Gastrocnemius medialis (tissue), 4 donors: ENCODE results near the gene GRIK2.

ENCODE experiments used
- POLR2A ChIP-seq, 2 donors: fragments of 450-650 bp; IDR thresholded peaks; one replicate each; pipeline ENCODE4 v1.6.1; 2017; ENCODE audit warnings: antibody characterized with exemption in 2 of 2, mild to moderate bottlenecking in 2 of 2, moderate library complexity in 2 of 2
- TF ChIP-seq, protein P1 (sequence below), 5 experiments: fragments of 450-650 bp in 3 of 5; fragments of 200-600 bp in 2 of 5; sonication (generic) in 2 of 5; IDR thresholded peaks in 4 of 5; conservative IDR thresholded peaks in 1 of 5; 1 replicate in 4 of 5; 2 replicates in 1 of 5; pipeline ENCODE4 v1.5.1; 2016 to 2019; ENCODE audit warnings: antibody characterized with exemption in 5 of 5, mild to moderate bottlenecking in 3 of 5, moderate library complexity in 3 of 5

DNA sequence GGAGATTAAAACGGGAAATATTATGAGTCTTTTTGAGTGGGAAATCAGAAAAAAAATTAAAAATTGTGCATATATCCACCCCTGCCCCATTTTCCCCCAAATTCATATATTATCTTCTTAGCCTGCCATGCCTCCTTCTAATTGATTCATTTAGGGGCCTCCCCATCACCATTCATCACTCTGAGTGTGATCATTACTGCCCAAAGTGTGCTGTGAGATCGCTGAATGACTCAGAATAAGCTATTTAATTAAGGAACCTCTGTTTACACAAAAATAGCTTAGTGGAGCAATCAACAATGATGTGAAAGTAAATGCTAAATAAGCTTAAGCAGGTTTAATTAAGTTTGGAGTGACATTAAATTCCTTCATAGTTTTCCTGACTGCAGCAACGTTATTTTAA, 645.5 kb downstream of the GRIK2 start:
- TF ChIP-seq, protein P1, sequence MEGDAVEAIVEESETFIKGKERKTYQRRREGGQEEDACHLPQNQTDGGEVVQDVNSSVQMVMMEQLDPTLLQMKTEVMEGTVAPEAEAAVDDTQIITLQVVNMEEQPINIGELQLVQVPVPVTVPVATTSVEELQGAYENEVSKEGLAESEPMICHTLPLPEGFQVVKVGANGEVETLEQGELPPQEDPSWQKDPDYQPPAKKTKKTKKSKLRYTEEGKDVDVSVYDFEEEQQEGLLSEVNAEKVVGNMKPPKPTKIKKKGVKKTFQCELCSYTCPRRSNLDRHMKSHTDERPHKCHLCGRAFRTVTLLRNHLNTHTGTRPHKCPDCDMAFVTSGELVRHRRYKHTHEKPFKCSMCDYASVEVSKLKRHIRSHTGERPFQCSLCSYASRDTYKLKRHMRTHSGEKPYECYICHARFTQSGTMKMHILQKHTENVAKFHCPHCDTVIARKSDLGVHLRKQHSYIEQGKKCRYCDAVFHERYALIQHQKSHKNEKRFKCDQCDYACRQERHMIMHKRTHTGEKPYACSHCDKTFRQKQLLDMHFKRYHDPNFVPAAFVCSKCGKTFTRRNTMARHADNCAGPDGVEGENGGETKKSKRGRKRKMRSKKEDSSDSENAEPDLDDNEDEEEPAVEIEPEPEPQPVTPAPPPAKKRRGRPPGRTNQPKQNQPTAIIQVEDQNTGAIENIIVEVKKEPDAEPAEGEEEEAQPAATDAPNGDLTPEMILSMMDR (IDR thresholded peaks at IDR 0.05 in 4 of 5, conservative IDR thresholded peaks at IDR 0.05 in 1 of 5), result no peak
- TF ChIP-seq POLR2A (IDR thresholded peaks at IDR 0.05), result no peak
